ENCODE results near the gene CBFA2T2.

The CBFA2T2 gene

GRCh38 chr20:33668466-33669155 is 178.7 kb downstream of the CBFA2T2 start:
- peak overlapping the region; percentile 74; the same call in 1 of the 2 replicates for H3K4me3 ChIP-seq (replicated peaks; ENCODE audit: low read depth, low read length)
- DNase-seq (ENCODE audit: extremely low read depth, insufficient read length): no peak
- TF ChIP-seq CTCF (IDR thresholded peaks at IDR 0.05; ENCODE audit: insufficient read depth, low read length, poor library complexity, severe bottlenecking): no peak

GRCh38 chr20:33669224-33669623 is 179.3 kb downstream of the CBFA2T2 start:
- no peak for DNase-seq (ENCODE audit: extremely low read depth, insufficient read length)
- Histone ChIP-seq H3K27me3 (replicated peaks; ENCODE audit: control insufficient read depth, insufficient read depth, low read length) (no peaks in the 10 kb centered on the region), H3K4me3 (replicated peaks; ENCODE audit: low read depth, low read length) (no peak overlapping the region), H3K36me3 (ENCODE audit: control insufficient read depth, insufficient read depth, low read length) (peaks cover 2% of the 10 kb centered on the region)
- TF ChIP-seq CTCF (IDR thresholded peaks at IDR 0.05; ENCODE audit: insufficient read depth, low read length, poor library complexity, severe bottlenecking): no peak

More at GRCh38 chr20:33668466-33669155, 178.7 kb downstream of the CBFA2T2 start:
- peaks cover 2% of the 10 kb centered on the region for H3K36me3 ChIP-seq (ENCODE audit: control insufficient read depth, insufficient read depth, low read length)
- H3K27me3 ChIP-seq (replicated peaks; ENCODE audit: control insufficient read depth, insufficient read depth, low read length): no peaks in the 10 kb centered on the region

GRCh38 chr20:33669873-33670640 is 180.2 kb downstream of the CBFA2T2 start:
- no peak overlapping the region for H3K4me3 ChIP-seq (replicated peaks; ENCODE audit: low read depth, low read length)
- DNase-seq (ENCODE audit: extremely low read depth, insufficient read length): no peak
- no peak for TF ChIP-seq CTCF (IDR thresholded peaks at IDR 0.05; ENCODE audit: insufficient read depth, low read length, poor library complexity, severe bottlenecking)
- no peaks in the 10 kb centered on the region for H3K27me3 ChIP-seq (replicated peaks; ENCODE audit: control insufficient read depth, insufficient read depth, low read length)
- H3K36me3 ChIP-seq (ENCODE audit: control insufficient read depth, insufficient read depth, low read length): peaks cover 2% of the 10 kb centered on the region

GRCh38 chr20:33670715-33671499 is 181.0 kb downstream of the CBFA2T2 start:
- Histone ChIP-seq H3K27me3 (replicated peaks; ENCODE audit: control insufficient read depth, insufficient read depth, low read length) (no peaks in the 10 kb centered on the region), H3K36me3 (ENCODE audit: control insufficient read depth, insufficient read depth, low read length) (peaks cover 2% of the 10 kb centered on the region), H3K4me3 (replicated peaks; ENCODE audit: low read depth, low read length) (no peak overlapping the region)
- no peak for DNase-seq (ENCODE audit: extremely low read depth, insufficient read length)
- TF ChIP-seq CTCF (IDR thresholded peaks at IDR 0.05; ENCODE audit: insufficient read depth, low read length, poor library complexity, severe bottlenecking): no peak

- peaks cover 2% of the 10 kb centered on the region for H3K36me3 ChIP-seq (ENCODE audit: control insufficient read depth, insufficient read depth, low read length)
- H3K4me3 ChIP-seq (replicated peaks; ENCODE audit: low read depth, low read length): no peak overlapping the region
- H3K27me3 ChIP-seq (replicated peaks; ENCODE audit: control insufficient read depth, insufficient read depth, low read length): no peaks in the 10 kb centered on the region
- no peak for TF ChIP-seq CTCF (IDR thresholded peaks at IDR 0.05; ENCODE audit: insufficient read depth, low read length, poor library complexity, severe bottlenecking)
- DNase-seq (ENCODE audit: extremely low read depth, insufficient read length): no peak
Observed at GRCh38 chr20:33671573-33672288, 181.8 kb downstream of the CBFA2T2 start.

Measured in GM06990 (cell line).